ENCODE data around the gene KTN1.

Gene KTN1

DNA sequence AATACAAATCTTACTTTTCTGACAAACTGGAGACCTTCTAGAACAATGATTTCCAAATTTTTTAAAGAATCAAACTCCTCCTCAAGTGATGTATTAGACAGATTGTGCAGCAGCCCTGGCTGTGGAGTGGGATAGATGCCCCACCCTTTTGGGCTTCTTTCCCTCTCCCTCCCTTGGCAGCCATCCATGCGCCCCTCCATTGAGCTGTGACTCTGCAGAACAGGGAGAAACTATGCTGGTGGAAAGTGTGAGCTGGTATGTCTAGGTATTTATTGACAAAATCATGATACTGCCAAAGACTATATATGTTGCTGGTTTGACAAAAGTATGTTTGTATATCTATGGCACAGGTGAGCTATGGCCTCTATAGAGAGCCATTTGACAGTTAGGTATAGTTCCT lies 138.5 kb downstream of the KTN1 start:
- TF ChIP-seq, protein P1, sequence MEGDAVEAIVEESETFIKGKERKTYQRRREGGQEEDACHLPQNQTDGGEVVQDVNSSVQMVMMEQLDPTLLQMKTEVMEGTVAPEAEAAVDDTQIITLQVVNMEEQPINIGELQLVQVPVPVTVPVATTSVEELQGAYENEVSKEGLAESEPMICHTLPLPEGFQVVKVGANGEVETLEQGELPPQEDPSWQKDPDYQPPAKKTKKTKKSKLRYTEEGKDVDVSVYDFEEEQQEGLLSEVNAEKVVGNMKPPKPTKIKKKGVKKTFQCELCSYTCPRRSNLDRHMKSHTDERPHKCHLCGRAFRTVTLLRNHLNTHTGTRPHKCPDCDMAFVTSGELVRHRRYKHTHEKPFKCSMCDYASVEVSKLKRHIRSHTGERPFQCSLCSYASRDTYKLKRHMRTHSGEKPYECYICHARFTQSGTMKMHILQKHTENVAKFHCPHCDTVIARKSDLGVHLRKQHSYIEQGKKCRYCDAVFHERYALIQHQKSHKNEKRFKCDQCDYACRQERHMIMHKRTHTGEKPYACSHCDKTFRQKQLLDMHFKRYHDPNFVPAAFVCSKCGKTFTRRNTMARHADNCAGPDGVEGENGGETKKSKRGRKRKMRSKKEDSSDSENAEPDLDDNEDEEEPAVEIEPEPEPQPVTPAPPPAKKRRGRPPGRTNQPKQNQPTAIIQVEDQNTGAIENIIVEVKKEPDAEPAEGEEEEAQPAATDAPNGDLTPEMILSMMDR (IDR thresholded peaks at IDR 0.05; ENCODE audit: insufficient read depth, low read length, poor library complexity, severe bottlenecking), result no peak
- Histone ChIP-seq H3K27me3 (replicated peaks; ENCODE audit: control insufficient read depth, insufficient read depth, low read length) (no peaks in the 10 kb centered on the region), H3K36me3 (ENCODE audit: control insufficient read depth, insufficient read depth, low read length) (no peaks in the 10 kb centered on the region), H3K4me3 (replicated peaks; ENCODE audit: low read depth, low read length) (no peak overlapping the region)
- DNase-seq (ENCODE audit: extremely low read depth, insufficient read length), result no peak

- Histone ChIP-seq H3K36me3 (ENCODE audit: control insufficient read depth, insufficient read depth, low read length) (no peaks in the 10 kb centered on the region), H3K4me3 (replicated peaks; ENCODE audit: low read depth, low read length) (no peak overlapping the region), H3K27me3 (replicated peaks; ENCODE audit: control insufficient read depth, insufficient read depth, low read length) (no peaks in the 10 kb centered on the region)
- TF ChIP-seq, protein P1 (IDR thresholded peaks at IDR 0.05; ENCODE audit: insufficient read depth, low read length, poor library complexity, severe bottlenecking), result no peak
- no peak for DNase-seq (ENCODE audit: extremely low read depth, insufficient read length)
Measured at GRCh38 chr14:55720796-55721195, 140.8 kb downstream of the KTN1 start.

DNA sequence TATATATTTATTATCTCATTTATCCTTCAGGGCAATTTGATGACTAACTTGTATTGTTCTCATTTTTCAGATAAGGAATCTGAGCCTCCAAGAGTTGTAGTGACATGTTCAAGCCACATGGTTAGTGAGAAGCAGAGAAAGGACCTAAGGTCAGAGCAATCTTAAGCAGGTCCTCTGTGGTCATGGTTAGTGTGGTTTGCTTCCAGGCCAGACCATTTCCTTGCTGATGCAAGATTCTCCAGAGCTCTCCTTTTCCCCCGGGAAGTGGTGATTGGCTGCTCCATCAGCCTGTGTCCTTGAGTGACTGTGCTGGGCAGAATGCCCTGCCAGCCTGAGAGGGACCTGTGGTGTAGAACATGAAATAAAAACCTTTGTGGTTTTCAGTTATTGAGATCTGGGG lies 141.3 kb downstream of the KTN1 start:
- Histone ChIP-seq H3K36me3 (ENCODE audit: control insufficient read depth, insufficient read depth, low read length) (no peaks in the 10 kb centered on the region), H3K27me3 (replicated peaks; ENCODE audit: control insufficient read depth, insufficient read depth, low read length) (no peaks in the 10 kb centered on the region), H3K4me3 (replicated peaks; ENCODE audit: low read depth, low read length) (no peak overlapping the region)
- DNase-seq (ENCODE audit: extremely low read depth, insufficient read length), result no peak
- TF ChIP-seq, protein P1 (IDR thresholded peaks at IDR 0.05; ENCODE audit: insufficient read depth, low read length, poor library complexity, severe bottlenecking), result no peak

- no peaks in the 10 kb centered on the region for H3K36me3 ChIP-seq (ENCODE audit: control insufficient read depth, insufficient read depth, low read length)
- DNase-seq (ENCODE audit: extremely low read depth, insufficient read length), result no peak
- H3K27me3 ChIP-seq (replicated peaks; ENCODE audit: control insufficient read depth, insufficient read depth, low read length), result no peaks in the 10 kb centered on the region
- no peak overlapping the region for H3K4me3 ChIP-seq (replicated peaks; ENCODE audit: low read depth, low read length)
- TF ChIP-seq, protein P1 (IDR thresholded peaks at IDR 0.05; ENCODE audit: insufficient read depth, low read length, poor library complexity, severe bottlenecking), result no peak
Measured at GRCh38 chr14:55722054-55722453, 142.0 kb downstream of the KTN1 start.

DNA sequence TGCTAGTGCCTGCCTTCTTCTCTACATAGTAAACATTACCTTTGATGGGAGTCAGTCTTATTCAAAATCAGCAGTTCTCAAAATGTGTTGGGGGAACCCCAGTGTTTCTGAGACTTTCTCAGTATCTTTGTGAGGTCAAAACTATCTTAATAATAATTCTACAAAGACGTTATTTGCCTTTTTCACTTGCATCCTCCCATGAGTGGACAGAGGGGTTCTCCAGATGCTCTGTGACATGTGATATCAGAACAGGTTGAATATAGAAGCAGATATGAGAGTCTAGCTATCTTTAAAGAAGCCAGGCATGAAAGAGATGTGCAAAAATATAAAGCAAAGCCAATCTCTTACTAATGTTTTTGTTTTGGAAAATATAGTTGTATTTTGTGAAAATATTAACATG lies 144.7 kb downstream of the KTN1 start:
- Histone ChIP-seq H3K27me3 (replicated peaks; ENCODE audit: control insufficient read depth, insufficient read depth, low read length) (no peaks in the 10 kb centered on the region), H3K4me3 (replicated peaks; ENCODE audit: low read depth, low read length) (no peak overlapping the region), H3K36me3 (ENCODE audit: control insufficient read depth, insufficient read depth, low read length) (no peaks in the 10 kb centered on the region)
- no peak for DNase-seq (ENCODE audit: extremely low read depth, insufficient read length)
- TF ChIP-seq, protein P1 (IDR thresholded peaks at IDR 0.05; ENCODE audit: insufficient read depth, low read length, poor library complexity, severe bottlenecking), result no peak
